ENCODE measurements around the gene INTS12.

DNA sequence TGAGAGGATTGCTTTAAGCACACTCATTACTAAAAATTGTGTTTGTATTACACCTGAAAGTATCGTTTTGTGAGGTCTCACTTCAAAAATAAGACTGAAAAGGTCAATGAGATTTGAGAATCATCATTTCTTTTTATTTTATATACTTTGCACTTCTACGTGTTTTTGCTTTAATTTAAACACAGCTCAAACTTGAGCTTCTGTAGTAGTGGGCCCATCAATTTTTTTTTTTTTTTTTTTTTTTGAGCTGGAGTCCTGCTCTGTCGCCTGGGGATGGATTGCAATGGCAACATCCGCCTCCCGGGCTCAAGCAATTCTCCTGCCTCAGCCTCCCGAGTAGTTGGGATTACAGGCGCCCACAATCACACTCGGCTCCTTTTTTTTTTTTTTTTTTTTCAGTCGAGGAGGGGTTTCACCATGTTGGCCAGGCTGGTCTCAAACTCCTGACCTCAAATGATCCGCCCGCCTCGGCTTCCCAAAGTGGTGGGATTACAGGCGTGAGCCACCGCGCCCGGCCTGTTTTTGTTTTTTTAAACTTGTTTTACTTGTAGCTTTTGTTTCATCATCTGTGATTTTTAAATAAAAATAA, 1.6 kb upstream of the INTS12 start:
- TF ChIP-seq, protein P1, sequence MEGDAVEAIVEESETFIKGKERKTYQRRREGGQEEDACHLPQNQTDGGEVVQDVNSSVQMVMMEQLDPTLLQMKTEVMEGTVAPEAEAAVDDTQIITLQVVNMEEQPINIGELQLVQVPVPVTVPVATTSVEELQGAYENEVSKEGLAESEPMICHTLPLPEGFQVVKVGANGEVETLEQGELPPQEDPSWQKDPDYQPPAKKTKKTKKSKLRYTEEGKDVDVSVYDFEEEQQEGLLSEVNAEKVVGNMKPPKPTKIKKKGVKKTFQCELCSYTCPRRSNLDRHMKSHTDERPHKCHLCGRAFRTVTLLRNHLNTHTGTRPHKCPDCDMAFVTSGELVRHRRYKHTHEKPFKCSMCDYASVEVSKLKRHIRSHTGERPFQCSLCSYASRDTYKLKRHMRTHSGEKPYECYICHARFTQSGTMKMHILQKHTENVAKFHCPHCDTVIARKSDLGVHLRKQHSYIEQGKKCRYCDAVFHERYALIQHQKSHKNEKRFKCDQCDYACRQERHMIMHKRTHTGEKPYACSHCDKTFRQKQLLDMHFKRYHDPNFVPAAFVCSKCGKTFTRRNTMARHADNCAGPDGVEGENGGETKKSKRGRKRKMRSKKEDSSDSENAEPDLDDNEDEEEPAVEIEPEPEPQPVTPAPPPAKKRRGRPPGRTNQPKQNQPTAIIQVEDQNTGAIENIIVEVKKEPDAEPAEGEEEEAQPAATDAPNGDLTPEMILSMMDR (IDR thresholded peaks at IDR 0.05 in 4 of 5, conservative IDR thresholded peaks at IDR 0.05 in 1 of 5), result no peak
- no peak for TF ChIP-seq POLR2A (IDR thresholded peaks at IDR 0.05)
